ENCODE results near the gene CHIT1.

Gene CHIT1

GRCh38 chr1:203199002-203199401, 30.5 kb downstream of the CHIT1 start:
- in situ Hi-C loops (cut with HindIII; ENCODE audit: low sequenced_read_pairs), result no loop called here

GRCh38 chr1:203197625-203198024, 31.8 kb downstream of the CHIT1 start:
- in situ Hi-C loops (cut with HindIII; ENCODE audit: low sequenced_read_pairs), result no loop called here

GRCh38 chr1:203196371-203196770, 33.1 kb downstream of the CHIT1 start:
- in situ Hi-C loops (cut with HindIII; ENCODE audit: low sequenced_read_pairs), result no loop called here

GRCh38 chr1:203190949-203191348, 38.5 kb downstream of the CHIT1 start:
- in situ Hi-C loops (cut with HindIII; ENCODE audit: low sequenced_read_pairs), result no loop called here

- in situ Hi-C loops (cut with HindIII; ENCODE audit: low sequenced_read_pairs), result no loop called here
These were observed 39.5 kb downstream of the CHIT1 start for GRCh38 chr1:203189951-203190352.

- in situ Hi-C loops (cut with HindIII; ENCODE audit: low sequenced_read_pairs), result no loop called here
These were observed 40.7 kb downstream of the CHIT1 start for GRCh38 chr1:203188686-203189232.

GRCh38 chr1:203187689-203188264, 41.7 kb downstream of the CHIT1 start:
- in situ Hi-C loops (cut with HindIII; ENCODE audit: low sequenced_read_pairs), result no loop called here

GRCh38 chr1:203187304-203187685, 42.2 kb downstream of the CHIT1 start:
- in situ Hi-C loops (cut with HindIII; ENCODE audit: low sequenced_read_pairs), result no loop called here

GRCh38 chr1:203186446-203187303, 42.8 kb downstream of the CHIT1 start, which contains the start of gene CHI3L1:
Gene CHI3L1 (minus strand): TSS chr1:203186704. CDS start chr1:203186623, 81 bp downstream.
- in situ Hi-C loops (cut with HindIII; ENCODE audit: low sequenced_read_pairs), result no loop called here

GRCh38 chr1:203186091-203186445, 43.4 kb downstream of the CHIT1 start:
- in situ Hi-C loops (cut with HindIII; ENCODE audit: low sequenced_read_pairs), result no loop called here

- in situ Hi-C loops (cut with HindIII; ENCODE audit: low sequenced_read_pairs), result no loop called here
These were observed 43.9 kb downstream of the CHIT1 start for GRCh38 chr1:203185585-203185984.

- in situ Hi-C loops (cut with HindIII; ENCODE audit: low sequenced_read_pairs), result no loop called here
These were observed 44.4 kb downstream of the CHIT1 start for GRCh38 chr1:203185061-203185461.

- in situ Hi-C loops (cut with HindIII; ENCODE audit: low sequenced_read_pairs), result no loop called here
These were observed 45.0 kb downstream of the CHIT1 start for GRCh38 chr1:203184467-203184866.

GRCh38 chr1:203183828-203184227, 45.6 kb downstream of the CHIT1 start:
- in situ Hi-C loops (cut with HindIII; ENCODE audit: low sequenced_read_pairs), result no loop called here

GRCh38 chr1:203182387-203182953, 47.0 kb downstream of the CHIT1 start:
- in situ Hi-C loops (cut with HindIII; ENCODE audit: low sequenced_read_pairs), result no loop called here

GRCh38 chr1:203181586-203182386, 47.7 kb downstream of the CHIT1 start:
- in situ Hi-C loops (cut with HindIII; ENCODE audit: low sequenced_read_pairs), result no loop called here

- in situ Hi-C loops (cut with HindIII; ENCODE audit: low sequenced_read_pairs), result no loop called here
These were observed 48.7 kb downstream of the CHIT1 start for GRCh38 chr1:203180611-203181330.

- in situ Hi-C loops (cut with HindIII; ENCODE audit: low sequenced_read_pairs), result no loop called here
These were observed 49.8 kb downstream of the CHIT1 start for GRCh38 chr1:203179667-203180005.

GRCh38 chr1:203178821-203179666, 50.4 kb downstream of the CHIT1 start:
- in situ Hi-C loops (cut with HindIII; ENCODE audit: low sequenced_read_pairs), result no loop called here

GRCh38 chr1:203178083-203178482, 51.4 kb downstream of the CHIT1 start:
- in situ Hi-C loops (cut with HindIII; ENCODE audit: low sequenced_read_pairs), result no loop called here

Measured in DLD1 (cell line).